CD4-positive, alpha-beta memory T cell (primary cell): Measurements from ENCODE around the gene ANKRD36C. TPM values are rescaled to one million over a fixed set of nuclear protein-coding genes. Genes with fewer than 3 reads are reported as not detected.
"Not testable (repeated sequence)": the region's sequence is repeated elsewhere in the genome, so short reads cannot be mapped to it uniquely, and the experiment has no call there.

ENCODE experiments used
- CTCF ChIA-PET: fragments of 350-600 bp; sonication (Branson Sonifier 250); formaldehyde crosslinking; loops from one replicate; lab custom pipeline; 2021; ENCODE audit warnings: inconsistent platforms; ENCODE audit not compliant: partially characterized antibody; lab: Charles Lee
- POLR2A ChIA-PET: fragments of 350-600 bp; sonication (Branson Sonifier 250); formaldehyde crosslinking; loops from one replicate; lab custom pipeline; 2021; ENCODE audit not compliant: partially characterized antibody; lab: Charles Lee
- DNase-seq, 5 donors: peaks; one replicate each; pipeline versions ENCODE4 v3.0.0 to v3.0.0-alpha.2; 2020 to 2022; ENCODE audit warnings: mixed read lengths in 1 of 5
- H3K27ac ChIP-seq: one replicate; pipeline ENCODE4 v1.7.0; 2013; ENCODE audit warnings: low read depth, low read length
- H3K27me3 ChIP-seq: 2 replicates; pipeline ENCODE4 v1.7.0; 2013; ENCODE audit warnings: mild to moderate bottlenecking, low read length, moderate library complexity; ENCODE audit not compliant: insufficient read depth
- H3K36me3 ChIP-seq: 2 replicates; pipeline ENCODE4 v1.7.0; 2013; ENCODE audit warnings: mild to moderate bottlenecking, low read length, moderate library complexity; ENCODE audit not compliant: insufficient read depth
- H3K4me1 ChIP-seq: 2 replicates; pipeline ENCODE4 v1.7.0; 2013; ENCODE audit warnings: mild to moderate bottlenecking, low read length, moderate library complexity; ENCODE audit not compliant: insufficient read depth
- H3K4me3 ChIP-seq, 2 donors: one replicate each; pipeline ENCODE4 v1.7.0; 2013; ENCODE audit warnings: low read length in 2 of 2, mild to moderate bottlenecking in 1 of 2
- H3K9me3 ChIP-seq, 2 donors: one replicate each; pipeline ENCODE4 v1.7.0; 2013; ENCODE audit warnings: low read length in 2 of 2, control low read depth in 1 of 2; ENCODE audit not compliant: control insufficient read depth in 1 of 2
- H3K27ac Mint-ChIP-seq, 7 donors: one replicate each; pipeline ENCODE4 v1.8.0; 2020 to 2021; ENCODE audit warnings: mixed read lengths in 7 of 7, mild to moderate bottlenecking in 6 of 7, inconsistent platforms in 3 of 7, moderate library complexity in 3 of 7
- H3K27me3 Mint-ChIP-seq, 2 donors: one replicate each; pipeline ENCODE4 v1.8.0; 2020 to 2021; ENCODE audit warnings: mixed read lengths in 2 of 2
- H3K36me3 Mint-ChIP-seq, 2 donors: one replicate each; pipeline ENCODE4 v1.8.0; 2020 to 2021; ENCODE audit warnings: mixed read lengths in 2 of 2, inconsistent platforms in 1 of 2, mild to moderate bottlenecking in 1 of 2
- H3K4me1 Mint-ChIP-seq, 4 donors: one replicate each; pipeline ENCODE4 v1.8.0; 2020 to 2021; ENCODE audit warnings: mixed read lengths in 4 of 4, mild to moderate bottlenecking in 1 of 4
- H3K4me3 Mint-ChIP-seq, 8 donors: one replicate each; pipeline ENCODE4 v1.8.0; 2020 to 2021; ENCODE audit warnings: mixed read lengths in 8 of 8, mild to moderate bottlenecking in 7 of 8, moderate library complexity in 6 of 8, inconsistent platforms in 3 of 8
- H3K9me3 Mint-ChIP-seq, 8 donors: one replicate each; pipeline ENCODE4 v1.8.0; 2020 to 2021; ENCODE audit warnings: mixed read lengths in 8 of 8, mild to moderate bottlenecking in 5 of 8, inconsistent platforms in 3 of 8, moderate library complexity in 1 of 8
- intact Hi-C: fragments of 100-400 bp; cut with micrococcal nuclease; formaldehyde crosslinking; loops from one replicate; pipeline ENCODE4 v1.15.1; 2023
- polyA plus RNA-seq, 2 donors: library from polyadenylated mRNA; unstranded; fragments of 300-500 nt; fragmentation: Illumina TruSeq; gene quantifications; one replicate each; pipeline ENCODE4 v1.2.3, GENCODE V29; 2021
- total RNA-seq, 2 experiments: library from RNA; stranded (reverse); gene quantifications; one replicate each; pipeline ENCODE4 v1.2.3, GENCODE V29; 2021

ANKRD36C gene
- total and polyA plus RNA-seq, 4 experiments from 2014 or later: 6.8 to 93.4 (median 57.3) TPM

- CTCF ChIA-PET: interaction anchor here (1.1 kb wide), 1 partner anchor 13 kb away, joined by 4 read pairs; no protein-coding TSS in a partner anchor
- peak overlapping the region in 1 of 7 donors; percentile 53 for H3K27ac Mint-ChIP-seq
- DNase-seq, H3K4me3 ChIP-seq, H3K27me3 ChIP-seq, intact Hi-C loops, H3K27ac ChIP-seq, POLR2A ChIA-PET, H3K9me3 Mint-ChIP-seq, H3K4me3 Mint-ChIP-seq, H3K36me3 ChIP-seq, H3K4me1 ChIP-seq, H3K9me3 ChIP-seq, H3K36me3 Mint-ChIP-seq: not testable (repeated sequence)
- peaks cover 12 to 26% of the 10 kb centered on the region in 2 donors for H3K27me3 Mint-ChIP-seq
- peaks cover 4 to 15% (median 9%) of the 10 kb centered on the region in 4 donors for H3K4me1 Mint-ChIP-seq
Measured at GRCh38 chr2:96006248-96006647, 14.6 kb upstream of the ANKRD36C start.

GRCh38 chr2:95992520-95993272 is 1.1 kb upstream of the ANKRD36C start:
- peak overlapping the region; percentile 89 to 96 (median 94) for H3K4me3 Mint-ChIP-seq
- peak; percentile 73 to 76 (median 73) for DNase-seq
- H3K4me3 ChIP-seq: peak overlapping the region; percentile 23 to 59
- H3K27me3 ChIP-seq, H3K27me3 Mint-ChIP-seq, H3K9me3 Mint-ChIP-seq, H3K4me1 ChIP-seq, H3K4me1 Mint-ChIP-seq, H3K9me3 ChIP-seq, H3K36me3 ChIP-seq, H3K36me3 Mint-ChIP-seq: not testable (repeated sequence)
- ChIA-PET POLR2A (interaction anchor here (1.1 to 2.6 kb wide), 4 partner anchors 19 to 546 kb away, joined by 3 to 14 read pairs (median 4); partner anchors contain the start of gene ADRA2B), CTCF (interaction anchor here (0.6 to 4.6 kb wide), 13 partner anchors 11 to 860 kb away, joined by 3 to 36 read pairs (median 4); partner anchors contain the start of genes ADRA2B and ASTL)
- intact Hi-C loops: loop anchor here (2.0 to 10.0 kb wide), 2 partner anchors 124 to 272 kb away; partner anchors contain the start of genes ADRA2B, CIAO1 and TMEM127
- peak overlapping the region; percentile 62 for H3K27ac ChIP-seq
- peak overlapping the region; percentile 81 to 96 (median 95) for H3K27ac Mint-ChIP-seq

GRCh38 chr2:95992102-95992501 is 478 bp upstream of the ANKRD36C start:
- not testable (repeated sequence) for H3K27me3 Mint-ChIP-seq, H3K4me1 ChIP-seq, H3K36me3 ChIP-seq, H3K9me3 Mint-ChIP-seq, H3K27me3 ChIP-seq, H3K4me1 Mint-ChIP-seq, H3K4me3 ChIP-seq, H3K36me3 Mint-ChIP-seq, H3K9me3 ChIP-seq
- peak; percentile 31 to 63 (median 60) for DNase-seq
- POLR2A ChIA-PET: interaction anchor here (1.1 to 2.6 kb wide), 4 partner anchors 20 to 547 kb away, joined by 3 to 14 read pairs (median 4); partner anchors contain the start of gene ADRA2B
- H3K4me3 Mint-ChIP-seq: peak overlapping the region; percentile 58 to 98 (median 76)
- peak overlapping the region in 3 of 7 donors; percentile 56 to 74 (median 57) for H3K27ac Mint-ChIP-seq
- intact Hi-C loops: loop anchor here (2.0 to 10.0 kb wide), 2 partner anchors 125 to 273 kb away; partner anchors contain the start of genes ADRA2B, CIAO1 and TMEM127
- CTCF ChIA-PET: interaction anchor here (0.8 to 4.6 kb wide), 11 partner anchors 11 to 182 kb away, joined by 3 to 36 read pairs (median 4); partner anchors contain the start of genes ADRA2B and ASTL
- H3K27ac ChIP-seq: peak overlapping the region; percentile 81

- ChIA-PET CTCF (interaction anchor here (2.9 to 4.6 kb wide), 2 partner anchors 127 to 183 kb away, joined by 25 to 36 read pairs; partner anchors contain the start of gene ADRA2B), POLR2A (interaction anchor here (2.6 kb wide), 1 partner anchor 126 kb away, joined by 14 read pairs; the partner anchor contains the start of gene ADRA2B)
- peak overlapping the region; percentile 81 for H3K27ac ChIP-seq
- not testable (repeated sequence) for H3K4me1 ChIP-seq, H3K4me1 Mint-ChIP-seq, H3K9me3 Mint-ChIP-seq, H3K27me3 ChIP-seq, H3K4me3 ChIP-seq, H3K36me3 ChIP-seq, H3K9me3 ChIP-seq, H3K27me3 Mint-ChIP-seq
- Mint-ChIP-seq H3K36me3 (peaks cover 0 to 10% of the 10 kb centered on the region in 2 donors), H3K4me3 (peak overlapping the region in 7 of 8 donors; percentile 17 to 54 (median 34)), H3K27ac (peak overlapping the region in 2 of 7 donors; percentile 74 to 96)
- peak in 1 of 5 donors; percentile 42 for DNase-seq
- intact Hi-C loops: loop anchor here (10.0 kb wide), 1 partner anchor 274 kb away; the partner anchor contains the start of genes CIAO1 and TMEM127
Measured at GRCh38 chr2:95990884-95991283, 740 bp downstream of the ANKRD36C start.

- H3K9me3 ChIP-seq, H3K27me3 ChIP-seq, DNase-seq, intact Hi-C loops, H3K4me3 Mint-ChIP-seq, H3K27ac ChIP-seq, CTCF ChIA-PET, H3K27me3 Mint-ChIP-seq, H3K4me1 Mint-ChIP-seq, H3K4me1 ChIP-seq, H3K4me3 ChIP-seq, H3K9me3 Mint-ChIP-seq, H3K36me3 ChIP-seq, POLR2A ChIA-PET, H3K27ac Mint-ChIP-seq: not testable (repeated sequence)
- H3K36me3 Mint-ChIP-seq: peaks cover 22 to 36% of the 10 kb centered on the region in 2 donors
Measured at GRCh38 chr2:95951662-95952061, 40.0 kb downstream of the ANKRD36C start.

- DNase-seq, H3K4me3 ChIP-seq, H3K27ac ChIP-seq, H3K27me3 ChIP-seq, H3K4me1 Mint-ChIP-seq, H3K36me3 ChIP-seq, POLR2A ChIA-PET, H3K4me3 Mint-ChIP-seq, H3K27me3 Mint-ChIP-seq, H3K27ac Mint-ChIP-seq, CTCF ChIA-PET, H3K9me3 ChIP-seq, H3K4me1 ChIP-seq, H3K9me3 Mint-ChIP-seq, intact Hi-C loops: not testable (repeated sequence)
- H3K36me3 Mint-ChIP-seq: peaks cover 23 to 28% of the 10 kb centered on the region in 2 donors
Measured at GRCh38 chr2:95948039-95948438, 43.6 kb downstream of the ANKRD36C start.

- POLR2A ChIA-PET, H3K27me3 Mint-ChIP-seq, intact Hi-C loops: not testable (repeated sequence)
Measured at GRCh38 chr2:95939947-95940346, 51.7 kb downstream of the ANKRD36C start.

More at GRCh38 chr2:95939947-95940346, 51.7 kb downstream of the ANKRD36C start:
- H3K4me1 Mint-ChIP-seq, DNase-seq, H3K9me3 ChIP-seq, H3K36me3 ChIP-seq, H3K27ac ChIP-seq, H3K27ac Mint-ChIP-seq, H3K9me3 Mint-ChIP-seq, CTCF ChIA-PET, H3K27me3 ChIP-seq, H3K4me1 ChIP-seq, H3K4me3 ChIP-seq, H3K4me3 Mint-ChIP-seq: not testable (repeated sequence)
- peaks cover 21% of the 10 kb centered on the region in 2 donors for H3K36me3 Mint-ChIP-seq
